ENCODE data around the gene RASAL2.
"Not testable (repeated sequence)": the region's sequence is repeated elsewhere in the genome, so short reads cannot be mapped to it uniquely, and the experiment has no call there.

RASAL2 gene

DNA sequence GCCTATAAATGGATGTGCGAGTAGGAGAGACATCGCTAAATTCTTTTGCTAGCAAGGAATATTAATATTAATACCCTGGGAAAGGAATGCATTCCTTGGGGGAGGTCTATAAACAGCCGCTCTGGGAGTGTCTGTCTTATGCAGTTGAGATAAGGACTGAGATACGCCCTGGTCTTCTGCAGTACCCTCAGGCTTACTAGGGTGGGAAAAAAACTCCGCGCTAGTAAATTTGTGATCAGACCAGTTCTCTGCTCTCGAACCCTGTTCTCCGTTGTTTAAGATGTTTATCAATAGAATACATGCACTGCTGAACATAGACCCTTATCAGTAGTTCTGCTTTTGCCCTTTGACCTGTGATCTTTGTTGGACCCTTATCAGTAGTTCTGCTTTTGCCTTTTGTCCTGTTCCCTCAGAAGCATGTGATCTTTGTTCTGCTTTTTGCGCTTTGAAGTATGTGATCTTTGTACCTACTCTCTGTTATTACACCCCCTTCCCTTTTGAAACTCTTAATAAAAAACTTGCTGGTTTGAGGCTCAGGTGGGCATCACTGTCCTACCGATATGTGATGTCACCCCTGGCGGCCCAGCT is 114.5 kb downstream of the RASAL2 start:
- not testable (repeated sequence) for H3K9me2 ChIP-seq (replicated peaks; ENCODE audit: low read depth, low read length); H3K4me2 ChIP-seq (ENCODE audit: low read depth, low read length, poor library complexity, severe bottlenecking); H3K9ac ChIP-seq (ENCODE audit: low read depth, low read length, poor library complexity, severe bottlenecking); H3K9me3 ChIP-seq (ENCODE audit: insufficient read depth, low read depth, low read length); H3F3A ChIP-seq (ENCODE audit: low read depth); H3K27me3 ChIP-seq (ENCODE audit: insufficient read depth, low read length, poor library complexity, severe bottlenecking); H3K36me3 ChIP-seq (ENCODE audit: insufficient read depth, low read length); H3K4me3 ChIP-seq (ENCODE audit: low read length, poor library complexity, severe bottlenecking); H4K20me1 ChIP-seq (ENCODE audit: insufficient read depth, low read length, poor library complexity, severe bottlenecking); H3K4me1 ChIP-seq (ENCODE audit: insufficient read depth, low read length, poor library complexity, severe bottlenecking); H3K79me2 ChIP-seq (ENCODE audit: insufficient read depth, low read length); H2AFZ ChIP-seq (ENCODE audit: low read length)

DNA sequence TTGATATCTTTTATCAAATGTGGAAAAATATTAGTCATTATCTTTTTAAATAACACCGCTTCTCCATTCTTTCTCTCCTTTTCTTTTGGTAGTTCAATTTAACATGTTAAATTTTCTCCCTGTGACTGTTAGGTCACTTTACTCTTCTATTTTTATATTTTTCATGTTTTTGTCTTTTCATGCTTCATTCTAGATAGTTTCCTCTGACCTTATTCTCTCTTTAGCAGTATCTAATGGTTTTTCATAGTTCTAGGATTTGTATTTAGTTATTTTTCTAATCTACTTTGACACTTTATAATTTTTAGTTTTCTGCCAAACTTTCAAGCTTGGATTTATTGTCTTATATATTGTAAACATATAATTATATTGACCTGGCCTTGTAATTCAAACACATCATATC is 116.0 kb downstream of the RASAL2 start:
- TF ChIP-seq CTCF (conservative IDR thresholded peaks at IDR 0.05; ENCODE audit: low read length) (no peak), EZH2phosphoT487 (IDR thresholded peaks at IDR 0.05; ENCODE audit: borderline replicate concordance) (no peak)
- Histone ChIP-seq H3K36me3 (ENCODE audit: insufficient read depth, low read length) (no peaks in the 10 kb centered on the region), H3K4me2 (ENCODE audit: low read depth, low read length, poor library complexity, severe bottlenecking) (no peak overlapping the region), H3K9me3 (ENCODE audit: insufficient read depth, low read depth, low read length) (no peaks in the 10 kb centered on the region; the same call in 1 of the 2 replicates), H3K79me2 (ENCODE audit: insufficient read depth, low read length) (no peaks in the 10 kb centered on the region), H3K9ac (ENCODE audit: low read depth, low read length, poor library complexity, severe bottlenecking) (no peak overlapping the region), H3F3A (ENCODE audit: low read depth) (no peaks in the 10 kb centered on the region), H3K4me1 (ENCODE audit: insufficient read depth, low read length, poor library complexity, severe bottlenecking) (no peaks in the 10 kb centered on the region), H4K20me1 (ENCODE audit: insufficient read depth, low read length, poor library complexity, severe bottlenecking) (no peaks in the 10 kb centered on the region), H3K4me3 (ENCODE audit: low read length, poor library complexity, severe bottlenecking) (no peak overlapping the region), H3K9me2 (replicated peaks; ENCODE audit: low read depth, low read length) (no peaks in the 10 kb centered on the region), H2AFZ (ENCODE audit: low read length) (no peak overlapping the region), H3K27me3 (ENCODE audit: insufficient read depth, low read length, poor library complexity, severe bottlenecking) (no peaks in the 10 kb centered on the region)

GRCh38 chr1:178218550-178218949 is 124.6 kb downstream of the RASAL2 start:
- Histone ChIP-seq H3K4me3 (ENCODE audit: low read length, poor library complexity, severe bottlenecking) (no peak overlapping the region), H3K79me2 (ENCODE audit: insufficient read depth, low read length) (no peaks in the 10 kb centered on the region), H3F3A (ENCODE audit: low read depth) (no peaks in the 10 kb centered on the region), H3K4me1 (ENCODE audit: insufficient read depth, low read length, poor library complexity, severe bottlenecking) (no peaks in the 10 kb centered on the region), H3K9me3 (ENCODE audit: insufficient read depth, low read depth, low read length) (no peaks in the 10 kb centered on the region), H2AFZ (ENCODE audit: low read length) (no peak overlapping the region), H4K20me1 (ENCODE audit: insufficient read depth, low read length, poor library complexity, severe bottlenecking) (no peaks in the 10 kb centered on the region), H3K27me3 (ENCODE audit: insufficient read depth, low read length, poor library complexity, severe bottlenecking) (no peaks in the 10 kb centered on the region), H3K9ac (ENCODE audit: low read depth, low read length, poor library complexity, severe bottlenecking) (no peak overlapping the region), H3K36me3 (ENCODE audit: insufficient read depth, low read length) (no peaks in the 10 kb centered on the region), H3K4me2 (ENCODE audit: low read depth, low read length, poor library complexity, severe bottlenecking) (no peak overlapping the region), H3K9me2 (replicated peaks; ENCODE audit: low read depth, low read length) (no peaks in the 10 kb centered on the region)
- TF ChIP-seq EZH2phosphoT487 (IDR thresholded peaks at IDR 0.05; ENCODE audit: borderline replicate concordance) (no peak), CTCF (conservative IDR thresholded peaks at IDR 0.05; ENCODE audit: low read length) (no peak)

DNA sequence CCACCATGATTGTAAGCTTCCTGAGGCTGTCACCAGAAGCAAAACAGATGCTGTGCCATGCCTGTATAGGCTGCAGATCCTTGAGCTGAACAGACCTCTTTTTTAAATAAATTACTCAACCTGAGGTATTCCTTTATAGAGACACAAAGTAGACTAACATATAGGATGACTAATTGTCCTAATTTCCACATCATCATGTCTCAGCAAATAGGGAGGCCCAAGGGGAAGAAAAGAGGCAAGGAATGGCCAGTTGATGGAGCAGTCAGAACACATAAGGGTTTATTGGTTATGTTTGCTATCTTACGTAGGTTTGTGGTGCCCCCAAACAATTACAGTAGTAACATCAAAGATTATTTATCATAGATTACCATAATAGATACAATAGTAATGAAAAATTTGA is 126.2 kb downstream of the RASAL2 start:
- Histone ChIP-seq H3K79me2 (ENCODE audit: insufficient read depth, low read length) (no peaks in the 10 kb centered on the region), H4K20me1 (ENCODE audit: insufficient read depth, low read length, poor library complexity, severe bottlenecking) (no peaks in the 10 kb centered on the region), H3K36me3 (ENCODE audit: insufficient read depth, low read length) (no peaks in the 10 kb centered on the region), H3F3A (ENCODE audit: low read depth) (no peaks in the 10 kb centered on the region), H3K4me3 (ENCODE audit: low read length, poor library complexity, severe bottlenecking) (no peak overlapping the region), H3K9me2 (replicated peaks; ENCODE audit: low read depth, low read length) (no peaks in the 10 kb centered on the region), H3K4me2 (ENCODE audit: low read depth, low read length, poor library complexity, severe bottlenecking) (no peak overlapping the region), H3K4me1 (ENCODE audit: insufficient read depth, low read length, poor library complexity, severe bottlenecking) (no peaks in the 10 kb centered on the region), H3K9me3 (ENCODE audit: insufficient read depth, low read depth, low read length) (no peaks in the 10 kb centered on the region), H2AFZ (ENCODE audit: low read length) (no peak overlapping the region), H3K27me3 (ENCODE audit: insufficient read depth, low read length, poor library complexity, severe bottlenecking) (no peaks in the 10 kb centered on the region), H3K9ac (ENCODE audit: low read depth, low read length, poor library complexity, severe bottlenecking) (no peak overlapping the region)
- TF ChIP-seq EZH2phosphoT487 (IDR thresholded peaks at IDR 0.05; ENCODE audit: borderline replicate concordance) (no peak), CTCF (conservative IDR thresholded peaks at IDR 0.05; ENCODE audit: low read length) (no peak)

All from Loucy (cell line).